GM19193 (cell line): Measurements from ENCODE around the gene ZNF512B.

ENCODE experiments used
- POLR2A ChIP-seq: IDR thresholded peaks from 4 replicates; pipeline ENCODE4 v1.6.1; 2011; ENCODE audit not compliant: insufficient read depth, insufficient read length; ENCODE audit errors: extremely low read depth

The ZNF512B gene

DNA sequence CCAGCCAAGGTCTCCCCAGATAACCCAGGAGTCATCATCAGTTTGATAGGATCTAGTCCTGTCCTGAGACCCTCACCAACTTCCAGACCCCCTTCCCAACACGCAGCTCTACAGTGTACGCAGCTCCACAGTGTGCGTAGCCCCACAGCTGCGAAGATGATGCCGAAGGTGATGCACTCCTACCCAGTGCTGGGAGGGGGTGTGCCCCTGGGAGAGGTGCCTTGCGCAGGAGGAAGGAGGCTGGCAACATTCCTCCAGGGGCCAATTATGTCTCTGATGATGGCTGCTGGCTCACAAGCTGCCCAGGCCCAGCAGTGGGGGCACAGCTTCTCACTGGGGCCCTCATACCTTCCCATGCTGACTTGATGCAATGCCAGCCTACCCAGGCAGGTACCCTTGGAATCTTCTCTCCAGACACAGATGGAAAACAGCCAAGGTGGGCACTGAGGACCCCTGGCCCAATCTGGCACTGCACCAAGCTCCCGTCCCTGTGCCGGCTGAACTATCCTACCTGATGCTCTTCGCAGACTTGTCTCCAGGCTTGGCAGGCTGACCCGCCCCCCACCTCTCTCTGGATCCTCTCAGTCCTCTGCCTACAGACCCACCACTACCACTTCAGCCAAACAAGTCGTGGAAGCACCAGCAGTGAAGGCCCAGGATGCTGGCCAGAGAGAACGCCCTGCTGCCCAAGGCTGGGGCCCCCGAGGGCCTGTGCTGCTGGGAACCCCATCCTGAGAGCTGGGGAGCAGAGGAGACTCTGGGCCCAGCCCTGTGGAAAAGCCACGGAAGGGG lies 1.4 kb downstream of the ZNF512B start:
- TF ChIP-seq POLR2A, result no peak

DNA sequence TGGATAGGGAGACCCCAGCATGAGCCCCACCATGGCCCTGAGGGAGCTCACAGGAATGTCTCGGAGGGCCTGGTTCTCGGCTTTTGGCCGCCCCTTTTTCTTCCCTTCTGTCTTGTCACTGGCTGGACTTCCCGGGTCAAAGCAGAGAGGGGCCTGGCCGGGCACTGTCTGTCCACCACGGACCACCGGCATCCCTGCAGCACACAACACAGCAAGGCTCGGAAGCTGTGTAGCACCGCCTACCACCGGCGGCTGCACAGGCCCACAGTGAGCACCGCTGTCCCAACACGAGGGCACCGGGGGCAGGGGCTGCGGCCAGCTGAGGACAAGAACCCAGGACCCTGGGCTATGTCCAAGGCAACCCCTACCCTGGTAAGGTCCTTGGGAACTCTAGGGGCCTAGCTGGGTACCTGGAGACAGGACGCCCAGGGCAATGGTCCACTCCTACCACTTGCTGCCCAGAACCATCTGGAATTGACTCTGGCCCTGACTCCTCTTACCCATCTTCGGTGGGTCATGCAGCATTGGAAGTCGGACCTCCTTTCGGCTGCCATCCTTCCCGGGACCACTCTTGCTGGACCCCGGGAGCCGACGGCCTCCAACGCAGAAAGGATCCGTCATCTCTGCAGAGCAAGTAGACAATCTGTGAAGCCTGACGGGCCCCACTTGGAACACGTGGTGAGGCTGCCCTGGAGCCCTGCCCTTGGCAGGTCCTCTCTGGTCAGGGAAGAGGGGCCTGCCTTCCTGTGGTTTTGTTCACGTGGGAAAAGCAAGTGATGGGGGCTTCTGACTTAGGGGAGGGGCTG lies 2.2 kb downstream of the ZNF512B start:
- no peak for TF ChIP-seq POLR2A

DNA sequence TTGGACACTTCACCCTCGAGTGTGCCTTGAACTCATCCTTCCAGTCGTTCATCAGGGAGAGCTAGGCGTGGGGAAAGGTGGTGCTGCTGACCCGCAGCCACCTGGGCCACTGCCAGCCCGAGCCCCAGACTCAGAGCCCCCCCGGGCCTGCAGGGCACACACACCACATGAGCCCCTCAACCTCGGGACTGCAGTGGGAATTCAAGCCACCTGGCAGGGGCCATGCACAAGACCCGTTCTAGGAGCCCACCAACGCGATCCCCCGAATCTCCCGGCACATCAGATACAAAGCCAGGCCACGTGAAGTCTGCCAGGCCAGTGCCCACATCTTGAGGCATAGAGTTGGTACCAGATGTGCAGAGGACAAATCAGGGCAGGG lies 2.8 kb downstream of the ZNF512B start:
- no peak for TF ChIP-seq POLR2A

DNA sequence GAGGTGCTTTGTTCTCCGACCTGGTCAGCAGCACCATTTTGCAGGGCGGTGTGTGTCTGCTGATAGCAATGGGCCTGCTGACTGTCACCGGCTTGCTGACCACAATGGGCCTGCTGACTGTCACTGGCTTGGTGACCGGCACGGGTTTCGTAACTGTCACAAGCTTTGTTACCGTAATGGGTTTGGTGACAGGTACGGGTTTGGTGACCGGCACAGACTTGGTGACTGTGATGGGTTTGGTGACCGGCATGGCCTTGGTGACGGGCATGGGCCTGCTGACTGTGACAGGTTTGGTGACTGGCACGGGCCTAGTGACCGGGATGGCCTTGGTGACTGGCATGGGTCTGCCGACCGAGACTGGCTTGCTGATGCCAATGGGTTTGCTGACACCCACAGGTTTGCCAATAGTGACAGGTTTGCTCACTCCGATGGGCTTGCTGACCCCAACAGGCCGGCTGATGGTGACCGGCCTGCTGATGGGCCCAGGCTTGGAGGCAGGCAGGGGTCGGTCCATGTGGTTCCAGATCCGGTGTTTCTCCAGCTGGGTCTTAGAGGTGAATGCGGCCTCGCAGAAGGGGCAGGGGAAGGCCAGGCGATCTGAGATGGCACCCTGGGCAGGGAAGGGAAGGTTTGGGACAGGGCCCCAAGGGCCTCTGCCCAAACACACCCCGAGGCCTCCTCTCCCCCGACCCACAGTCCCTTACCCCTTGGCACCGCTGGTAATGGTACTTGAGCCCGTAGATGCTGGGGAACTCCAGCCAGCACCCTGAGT lies 3.4 kb downstream of the ZNF512B start:
- no peak for TF ChIP-seq POLR2A

DNA sequence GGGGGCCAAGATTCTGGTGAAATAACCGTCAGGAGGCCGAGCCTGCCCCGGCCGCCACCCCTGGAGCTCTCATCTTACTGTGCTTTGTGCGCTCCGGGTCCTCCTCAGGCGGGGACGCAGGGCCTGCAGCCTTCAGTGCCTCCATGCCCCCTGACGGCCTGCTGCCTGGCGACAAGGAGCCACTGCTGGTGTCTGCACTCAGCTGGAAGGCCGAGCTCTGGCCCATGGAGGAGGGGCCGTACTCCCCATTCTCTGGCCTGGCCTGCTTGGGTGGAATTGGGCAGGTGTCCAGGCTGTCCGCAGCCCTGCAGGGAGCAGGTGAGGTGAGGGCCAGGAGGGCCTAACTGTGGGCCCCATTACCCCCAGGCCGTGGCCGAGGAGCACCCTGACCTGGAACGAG lies 5.3 kb downstream of the ZNF512B start:
- TF ChIP-seq POLR2A, result no peak

DNA sequence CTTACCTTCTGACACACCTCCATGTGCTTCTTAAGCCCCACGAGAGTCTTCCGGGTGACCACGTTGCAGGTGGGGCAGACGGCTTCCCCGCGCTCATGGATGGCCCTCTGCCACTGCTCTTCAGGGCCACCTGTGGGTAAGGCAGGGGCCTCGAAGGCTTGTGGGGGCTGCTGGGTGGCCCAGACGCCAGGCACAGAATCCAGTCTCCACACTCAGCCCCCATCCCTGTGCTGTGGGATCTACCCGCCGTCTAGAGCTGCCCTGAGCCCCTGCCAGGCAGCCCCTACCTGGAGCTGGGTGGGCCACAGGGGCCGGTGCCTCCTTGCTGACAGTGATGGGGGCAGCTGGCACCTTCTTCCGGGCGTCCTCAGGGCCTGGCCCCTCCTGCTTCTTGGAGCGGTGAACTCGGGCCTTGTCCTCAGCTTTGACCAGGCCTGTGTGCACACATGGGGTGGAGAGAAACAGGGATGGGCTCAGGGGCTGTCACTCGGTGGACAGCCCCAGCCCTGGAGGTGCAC lies 5.9 kb downstream of the ZNF512B start:
- no peak for TF ChIP-seq POLR2A

DNA sequence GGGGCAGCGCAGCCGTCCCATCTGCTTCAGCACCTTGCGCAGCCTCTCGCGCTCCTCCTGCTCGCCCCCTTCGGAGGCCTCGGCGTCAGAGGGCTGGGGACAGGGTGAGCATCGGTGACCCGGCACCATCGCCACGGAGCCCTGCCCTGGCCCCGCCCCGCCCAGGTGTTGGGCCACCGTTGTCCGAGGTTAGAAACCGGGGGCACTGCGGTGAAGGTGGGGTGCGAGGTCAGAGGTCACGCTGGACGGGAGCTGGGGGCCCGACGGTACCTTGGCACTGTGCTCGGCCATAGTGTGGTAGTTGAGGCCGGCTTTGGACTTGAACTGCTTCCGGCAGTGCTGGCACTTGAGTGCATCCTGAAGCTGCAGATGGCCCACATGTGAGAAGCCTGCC lies 6.4 kb downstream of the ZNF512B start:
- TF ChIP-seq POLR2A, result no peak

DNA sequence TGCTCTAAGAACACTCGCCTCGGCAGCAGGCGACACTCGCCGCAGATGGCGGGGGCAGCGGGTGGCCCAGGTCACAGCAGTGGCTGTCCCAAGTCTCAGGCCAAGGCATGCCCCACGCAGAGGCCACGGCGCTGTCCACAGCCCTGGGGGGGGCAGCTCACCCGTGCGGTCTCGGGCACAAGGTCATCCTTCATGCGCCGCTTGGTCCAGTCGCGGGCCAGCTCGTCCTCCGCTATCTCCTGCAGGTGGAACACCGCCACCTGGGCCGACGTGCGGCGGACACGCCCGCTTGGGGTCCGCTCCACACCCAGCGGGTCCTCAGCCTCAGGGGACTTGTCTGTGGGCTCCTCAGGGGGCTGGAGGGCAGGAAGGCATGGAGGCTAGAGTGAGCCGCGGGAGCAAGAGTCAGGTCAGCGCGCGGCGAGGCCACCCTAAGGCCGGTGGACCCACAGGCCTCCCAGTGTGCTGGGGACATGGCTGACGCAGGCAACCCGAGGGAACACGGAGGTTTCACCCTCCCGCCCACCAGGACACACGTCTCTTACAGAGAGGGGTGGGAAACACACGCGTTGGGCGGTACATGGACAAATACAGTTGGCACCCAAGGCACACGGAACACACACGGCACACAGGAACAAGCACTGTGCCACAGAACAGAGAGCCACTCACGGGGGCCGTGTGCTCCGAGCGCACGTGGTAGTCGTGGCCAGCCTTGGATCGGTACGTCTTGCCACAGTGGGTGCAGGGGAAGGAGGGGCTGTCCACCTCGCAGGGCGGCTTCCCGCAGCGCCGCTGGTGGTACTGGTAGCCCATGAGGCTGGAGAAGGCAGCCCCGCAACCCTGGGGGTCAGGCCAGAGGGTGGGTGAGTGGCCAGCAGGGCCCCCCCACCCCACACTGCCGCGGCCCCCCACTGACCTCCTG lies 7.0 kb downstream of the ZNF512B start:
- TF ChIP-seq POLR2A, result no peak

DNA sequence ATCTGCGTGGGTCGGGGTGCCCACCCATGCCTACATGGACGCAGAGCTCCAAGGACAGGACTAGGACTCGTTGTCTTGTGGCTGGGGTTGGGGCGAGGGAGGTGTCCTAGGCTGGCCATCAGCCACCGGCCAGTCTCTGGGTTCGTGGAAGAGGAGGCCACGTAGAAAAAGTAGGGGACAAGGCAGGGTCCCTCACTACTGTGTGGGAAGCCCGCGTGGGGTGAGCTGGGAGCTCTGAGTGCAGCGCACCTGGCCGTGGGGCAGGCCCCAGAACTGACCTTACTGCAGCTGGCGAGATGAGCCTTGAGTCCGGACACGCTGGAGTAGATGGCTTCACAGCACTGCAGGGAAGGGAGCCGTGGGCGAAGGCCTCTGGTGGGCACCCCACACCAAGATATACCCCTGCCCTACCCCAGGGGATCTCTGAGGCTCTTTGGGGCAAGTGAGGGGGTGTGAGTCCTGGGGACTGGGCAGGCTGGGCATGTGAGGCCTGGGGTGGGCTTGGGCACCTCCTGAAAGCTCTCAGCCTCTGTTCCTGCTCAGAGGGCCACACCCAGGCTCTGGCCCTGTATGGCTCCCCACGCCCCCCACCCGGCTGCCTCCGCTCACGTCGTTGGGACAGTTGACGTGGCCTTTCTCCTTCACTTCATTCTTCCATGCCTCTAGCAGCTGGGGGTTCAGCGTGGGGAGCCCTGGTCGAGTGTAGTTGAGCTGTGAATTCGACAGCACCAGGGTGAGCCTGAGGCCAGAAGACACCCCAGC lies 7.9 kb downstream of the ZNF512B start:
- TF ChIP-seq POLR2A, result no peak

DNA sequence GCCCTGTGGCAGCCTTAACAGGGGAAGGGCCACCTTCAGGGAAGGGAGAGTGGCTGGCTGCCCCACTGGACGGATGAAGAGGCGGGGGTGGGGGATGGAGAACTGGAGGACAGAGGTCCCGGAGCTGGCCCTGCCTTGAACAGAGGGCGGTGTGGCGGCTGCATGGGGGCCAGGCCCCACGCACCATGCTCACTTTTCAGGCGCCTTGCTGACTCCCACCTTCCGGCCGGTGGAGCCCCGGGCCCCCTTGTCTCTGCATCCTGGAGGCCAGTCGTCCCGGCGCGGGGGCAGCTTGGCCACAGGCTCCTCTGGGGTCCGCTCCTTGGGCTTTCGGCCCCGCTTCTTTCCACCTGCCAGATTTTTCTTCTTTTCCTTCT lies 10.0 kb downstream of the ZNF512B start:
- TF ChIP-seq POLR2A, result no peak

DNA sequence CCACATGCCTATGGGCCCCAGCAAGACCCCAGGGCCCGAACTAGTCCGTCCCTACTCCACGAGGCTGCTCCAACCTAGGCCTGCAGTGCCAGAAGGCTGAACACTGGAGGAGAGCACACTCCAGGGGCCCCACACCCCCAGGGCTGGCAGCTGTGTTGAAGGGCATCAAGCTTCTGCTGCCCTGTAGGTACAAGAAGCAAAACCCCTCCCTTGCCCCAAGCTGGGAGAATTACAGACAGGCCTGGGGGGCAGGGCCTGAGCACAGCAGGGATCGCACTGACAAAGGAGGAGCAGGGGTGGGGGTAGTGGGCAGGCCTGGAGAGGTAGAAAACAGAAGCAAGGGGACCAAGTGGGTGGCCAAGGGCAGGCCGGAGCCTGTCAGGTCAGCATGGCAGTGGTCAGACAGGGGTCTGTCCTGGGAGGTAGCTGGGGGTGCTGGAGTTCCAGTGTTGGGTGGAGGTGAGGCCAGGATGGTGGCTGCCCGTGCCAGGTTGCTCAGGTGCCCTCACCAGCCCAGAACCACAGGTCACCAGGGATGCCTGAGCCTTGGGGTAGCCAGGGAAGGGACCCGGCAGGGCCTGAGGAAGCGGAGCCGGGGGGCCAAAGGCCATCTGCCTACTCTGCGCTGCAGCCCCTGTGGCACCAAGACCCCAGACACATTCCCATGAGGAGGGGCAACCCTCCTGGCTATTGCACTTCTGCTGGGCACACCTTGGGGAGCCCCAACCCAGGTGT lies 10.6 kb downstream of the ZNF512B start:
- TF ChIP-seq POLR2A, result no peak

DNA sequence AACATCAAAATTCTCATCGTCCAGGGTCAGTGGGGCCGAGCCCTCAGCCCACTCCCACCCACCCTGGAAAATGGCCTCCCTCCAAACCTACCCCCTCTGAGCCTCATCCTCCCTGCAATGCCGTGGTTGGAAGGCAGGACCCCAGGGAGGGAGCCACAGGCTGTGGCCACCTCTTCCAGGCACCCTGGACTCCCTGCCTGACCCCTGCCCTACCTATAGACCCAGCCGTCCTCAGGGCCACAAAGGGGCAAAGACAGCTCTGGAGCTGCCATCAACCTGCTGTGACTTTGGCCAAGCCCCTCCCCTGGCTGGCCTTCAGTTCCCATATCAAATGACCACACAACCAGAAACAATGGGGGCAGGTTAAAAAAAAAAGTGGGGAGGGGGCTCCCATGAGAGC lies 11.3 kb downstream of the ZNF512B start:
- no peak for TF ChIP-seq POLR2A
